GM21390 (cell line): ENCODE results near the gene RSPO3.
"Not testable (repeated sequence)": the region's sequence is repeated elsewhere in the genome, so short reads cannot be mapped to it uniquely, and the experiment has no call there.

Experiments used
- ATAC-seq: cut with Tn5 transposase; IDR thresholded peaks from one replicate; pipeline ENCODE4 v1.9.1; 2021; ENCODE audit not compliant: unreplicated experiment

Gene RSPO3

GRCh38 chr6:127200114-127200513, 81.6 kb downstream of the RSPO3 start:
- ATAC-seq: no peak

- no peak for ATAC-seq
These were observed 82.8 kb downstream of the RSPO3 start for GRCh38 chr6:127201321-127201720.

- no peak for ATAC-seq
These were observed 84.2 kb downstream of the RSPO3 start for GRCh38 chr6:127202676-127203075.

- ATAC-seq: no peak
These were observed 85.8 kb downstream of the RSPO3 start for GRCh38 chr6:127204281-127204680.

- ATAC-seq: no peak
These were observed 86.6 kb downstream of the RSPO3 start for GRCh38 chr6:127205036-127205435.

GRCh38 chr6:127206531-127207095, 88.1 kb downstream of the RSPO3 start:
- ATAC-seq: no peak

- ATAC-seq: no peak
These were observed 89.2 kb downstream of the RSPO3 start for GRCh38 chr6:127207591-127208120.

- no peak for ATAC-seq
These were observed 92.3 kb downstream of the RSPO3 start for GRCh38 chr6:127210725-127211124.

- ATAC-seq: no peak
These were observed 93.9 kb downstream of the RSPO3 start for GRCh38 chr6:127212376-127212775.

GRCh38 chr6:127214032-127214431, 95.6 kb downstream of the RSPO3 start:
- not testable (repeated sequence) for ATAC-seq

- not testable (repeated sequence) for ATAC-seq
These were observed 96.1 kb downstream of the RSPO3 start for GRCh38 chr6:127214531-127214930.

GRCh38 chr6:127215931-127216330, 97.5 kb downstream of the RSPO3 start:
- ATAC-seq: no peak

- no peak for ATAC-seq
These were observed 98.6 kb downstream of the RSPO3 start for GRCh38 chr6:127216810-127217789.

- ATAC-seq: no peak
These were observed 101.4 kb downstream of the RSPO3 start for GRCh38 chr6:127219869-127220268.

- ATAC-seq: no peak
These were observed 102.7 kb downstream of the RSPO3 start for GRCh38 chr6:127221201-127221600.

- ATAC-seq: no peak
These were observed 103.9 kb downstream of the RSPO3 start for GRCh38 chr6:127222418-127222817.

GRCh38 chr6:127225497-127225896, 107.0 kb downstream of the RSPO3 start:
- no peak for ATAC-seq

- not testable (repeated sequence) for ATAC-seq
These were observed 115.3 kb downstream of the RSPO3 start for GRCh38 chr6:127233819-127234218.

- no peak for ATAC-seq
These were observed 125.0 kb downstream of the RSPO3 start for GRCh38 chr6:127243501-127243900.
